ENCODE measurements around the gene ACOXL. TPM values are rescaled to one million over a fixed set of nuclear protein-coding genes. Genes with fewer than 3 reads are reported as not detected.

The ACOXL gene
- total and polyA plus RNA-seq, 10 of the 15 experiments (the other 5 are each of a cell fraction or from before 2014, with no cell fraction given) = 0.05 to 1.3 (median 0.71) TPM

- TF ChIP-seq DPF2 (IDR thresholded peaks at IDR 0.05) (no peak), E2F4 (IDR thresholded peaks at IDR 0.05; ENCODE audit: low read depth, low read length) (no peak), MTA2 (IDR thresholded peaks at IDR 0.05; ENCODE audit: low read depth) (no peak), SUPT20H (IDR thresholded peaks at IDR 0.05; ENCODE audit: borderline replicate concordance, control insufficient read depth, low read depth, low read length) (no peak), ZSCAN29 (IDR thresholded peaks at IDR 0.05) (no peak), BCL11A (IDR thresholded peaks at IDR 0.05; ENCODE audit: low read depth, low read length) (no peak)
Measured at GRCh38 chr2:110992886-110993285, 260.5 kb downstream of the ACOXL start (continued).

DNA sequence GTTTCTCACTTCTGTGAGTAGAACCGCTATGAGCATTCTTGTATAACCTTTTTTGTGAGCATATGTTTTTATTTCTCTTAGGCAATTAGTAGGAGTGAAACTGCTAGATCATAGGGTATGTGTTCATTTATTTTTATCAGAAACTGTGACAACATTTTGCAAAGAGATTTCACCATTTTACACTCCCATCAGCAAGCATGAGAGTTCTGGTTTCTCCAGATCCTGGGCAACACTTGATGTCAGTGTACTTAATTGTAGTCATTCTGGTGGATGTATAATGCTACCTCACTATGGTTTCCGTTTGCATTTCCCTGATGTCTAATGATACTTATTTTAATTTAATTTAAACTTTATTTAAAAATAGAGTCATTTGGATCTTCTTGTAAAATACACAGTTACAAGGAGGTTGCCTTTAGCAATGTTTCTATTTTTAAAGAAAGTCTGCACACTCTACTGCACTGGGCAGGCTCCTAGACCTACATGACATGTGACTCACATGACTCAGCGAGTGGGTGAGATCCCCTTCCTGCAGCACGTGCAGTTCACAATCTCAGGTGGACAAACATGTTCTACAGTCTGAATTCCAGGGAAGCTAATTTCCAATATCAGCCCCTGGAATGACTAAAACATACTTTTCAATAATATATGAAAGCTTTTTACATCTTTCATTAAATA, 261.3 kb downstream of the ACOXL start:
- no peak for ATAC-seq
- in situ Hi-C loops (cut with MboI) = no loop called here

More for the DNA sequence above, 261.3 kb downstream of the ACOXL start:
- intact Hi-C loops (cut with micrococcal nuclease; ENCODE audit: unreplicated experiment) = no loop called here
- H3K4me3 ChIP-seq = no peak overlapping the region
- ChIA-PET POLR2A (no interaction called here), RAD21 (ENCODE audit: unreplicated experiment) (no interaction called here), SMC1A (ENCODE audit: uncharacterized antibody, unreplicated experiment) (interaction anchor here (1.0 kb wide), 1 partner anchor 12 kb away, joined by 4 read pairs; no protein-coding TSS in a partner anchor), CTCF (no interaction called here)
- H3K4me2 ChIP-seq (ENCODE audit: control insufficient read depth, insufficient read depth) = no peak overlapping the region
- no peaks in the 10 kb centered on the region for H3K36me3 ChIP-seq (ENCODE audit: control insufficient read depth in 2 of 2, insufficient read depth in 2 of 2, low read length in 1 of 2)
- H3K27ac ChIP-seq (ENCODE audit: control insufficient read depth, insufficient read depth) = no peak overlapping the region
- DNase-seq (ENCODE audit: low read depth, low spot score) = no peak
- H4K20me1 ChIP-seq (ENCODE audit: control insufficient read depth, insufficient read depth) = no peaks in the 10 kb centered on the region
- H3K79me2 ChIP-seq (ENCODE audit: control insufficient read depth, insufficient read depth, low read length) = no peaks in the 10 kb centered on the region
- BruUV-seq (replicated peaks) = no TSS peak
- H3K27me3 ChIP-seq (replicated peaks in 1 of 2; ENCODE audit: control insufficient read depth in 2 of 2, insufficient read depth in 2 of 2, low read length in 1 of 2) = peaks cover 0 to 2% of the 10 kb centered on the region in 2 experiments; a peak in 1 of 4 replicates
- H2AFZ ChIP-seq (ENCODE audit: control insufficient read depth, low read depth, low read length) = no peak overlapping the region
- FAIRE-seq = no peak
- WGBS (ENCODE audit: insufficient coverage, insufficient replicate concordance, low lambda C conversion rate, missing lambda C conversion rate) = 15% methylated on average over 4 of the region's 4 CpGs
- TF ChIP-seq CHD2 (IDR thresholded peaks at IDR 0.05; ENCODE audit: borderline replicate concordance, low read depth, low read length) = no peak
- TF ChIP-seq STAT1 (conservative IDR thresholded peaks at IDR 0.05) = no peak
- no peak for TF ChIP-seq SP1 (IDR thresholded peaks at IDR 0.05; ENCODE audit: low read depth, low read length)
- TF ChIP-seq, protein P1, sequence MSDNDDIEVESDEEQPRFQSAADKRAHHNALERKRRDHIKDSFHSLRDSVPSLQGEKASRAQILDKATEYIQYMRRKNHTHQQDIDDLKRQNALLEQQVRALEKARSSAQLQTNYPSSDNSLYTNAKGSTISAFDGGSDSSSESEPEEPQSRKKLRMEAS (IDR thresholded peaks at IDR 0.05; ENCODE audit: low read depth, low read length) = no peak
- no peak for TF ChIP-seq ASH2L (IDR thresholded peaks at IDR 0.05; ENCODE audit: borderline replicate concordance, low read depth)
- TF ChIP-seq BHLHE40 (IDR thresholded peaks at IDR 0.05; ENCODE audit: borderline replicate concordance in 1 of 2, low read depth in 2 of 2, low read length in 1 of 2) = peak; percentile 65 to 72
- no peaks in the 10 kb centered on the region; the same call in 2 of the 3 replicates for H3K9me3 ChIP-seq (replicated peaks; ENCODE audit: control insufficient read depth, insufficient read depth, low read length)
- H3K4me1 ChIP-seq (ENCODE audit: control insufficient read depth, insufficient read depth, low read length) = no peaks in the 10 kb centered on the region
- H3K9ac ChIP-seq (ENCODE audit: control insufficient read depth, insufficient read depth, low read length) = no peak overlapping the region

Measured in GM12878 (cell line).